ENCODE results near the gene THUMPD3. TPM values are rescaled to one million over a fixed set of nuclear protein-coding genes. Genes with fewer than 3 reads are reported as not detected.

Gene THUMPD3
- total and polyA plus RNA-seq, 2 of the 4 experiments (the other 2 are of a cell fraction), result 28.2 to 43.9 TPM

- Histone ChIP-seq H4K91ac (ENCODE audit: insufficient read depth, low read depth, low read length) (no peak overlapping the region), H3K4me2 (ENCODE audit: low read depth, low read length) (no peak overlapping the region), H3K18ac (ENCODE audit: low read depth, low read length) (no peak overlapping the region), H3K56ac (ENCODE audit: extremely low read depth, insufficient read depth, low read length) (no peak overlapping the region), H3K27me3 (ENCODE audit: control insufficient read depth, insufficient read depth, low read length) (no peaks in the 10 kb centered on the region), H3K4ac (ENCODE audit: low read depth, low read length) (no peak overlapping the region), H2BK15ac (ENCODE audit: low read depth, low read length) (no peak overlapping the region), H3K79me1 (ENCODE audit: low read depth in 1 of 2, low read length in 2 of 2) (no peaks in the 10 kb centered on the region), H3K27ac (ENCODE audit: insufficient read depth, low read length) (no peak overlapping the region), H2AK9ac (replicated peaks; ENCODE audit: low read depth, low read length, poor library complexity) (no peak overlapping the region), H4K8ac (ENCODE audit: low read depth in 2 of 2, low read length in 2 of 2) (no peak overlapping the region), H4K5ac (ENCODE audit: low read depth, low read length) (no peak overlapping the region), H2BK20ac (ENCODE audit: low read depth, low read length) (no peak overlapping the region), H2BK5ac (ENCODE audit: low read depth, low read length, poor library complexity, severe bottlenecking) (no peak overlapping the region), H3K14ac (replicated peaks; ENCODE audit: low read depth, low read length) (no peak overlapping the region), H3K9me1 (ENCODE audit: insufficient read depth, low read length) (peaks cover 10% of the 10 kb centered on the region), H4K20me1 (ENCODE audit: insufficient read depth, low read length) (no peaks in the 10 kb centered on the region), H3K9ac (ENCODE audit: low read depth, low read length) (no peak overlapping the region), H2AK5ac (ENCODE audit: low read depth, low read length) (no peak overlapping the region), H2AFZ (replicated peaks; ENCODE audit: low read length, poor library complexity) (no peak overlapping the region), H2BK120ac (ENCODE audit: low read depth, low read length) (no peak overlapping the region), H3K9me3 (ENCODE audit: control insufficient read depth, insufficient read depth, low read length) (no peaks in the 10 kb centered on the region), H3K4me3 (ENCODE audit: insufficient read depth, low read depth, low read length) (no peak overlapping the region), H3K4me1 (ENCODE audit: control insufficient read depth, insufficient read depth, low read length) (peaks cover 11% of the 10 kb centered on the region), H3K36me3 (ENCODE audit: control insufficient read depth, insufficient read depth, low read length) (no peaks in the 10 kb centered on the region), H3K23ac (ENCODE audit: low read depth, low read length) (no peak overlapping the region)
- intact Hi-C loops (cut with micrococcal nuclease), result no loop called here
- ChIA-PET POLR2A (ENCODE audit: unreplicated experiment) (no interaction called here), CTCF (no interaction called here)
- ATAC-seq (ENCODE audit: low read depth) (no peak), DNase-seq (no peak)
- dilution Hi-C loops (cut with HindIII; ENCODE audit: low sequenced_read_pairs, unreplicated experiment), result no loop called here
- no CpG with 5 or more reads among the region's 1 CpG for WGBS, 2 experiments (ENCODE audit: extremely low coverage in 2 of 2, insufficient read length in 1 of 2)
- no TSS peak for BruUV-seq (replicated peaks)
- in situ Hi-C loops (cut with MboI; ENCODE audit: low sequenced_read_pairs), result loop anchor here (25.0 kb wide), 1 partner anchor 884 kb away; no protein-coding TSS in a partner anchor
- TF ChIP-seq CTCF (conservative IDR thresholded peaks at IDR 0.05; ENCODE audit: low read depth, low read length), result no peak
- no peak for TF ChIP-seq ELK1 (IDR thresholded peaks at IDR 0.05; ENCODE audit: borderline replicate concordance, low read depth, low read length)
- TF ChIP-seq CEBPB (IDR thresholded peaks at IDR 0.05; ENCODE audit: low read depth, low read length), result no peak
- TF ChIP-seq RAD21 (IDR thresholded peaks at IDR 0.05; ENCODE audit: low read length), result no peak
- no peak for TF ChIP-seq CHD1 (IDR thresholded peaks at IDR 0.05; ENCODE audit: low read depth, low read length)
- TF ChIP-seq MXI1 (IDR thresholded peaks at IDR 0.05; ENCODE audit: borderline replicate concordance, low read depth, low read length), result no peak
- TF ChIP-seq USF2 (IDR thresholded peaks at IDR 0.05; ENCODE audit: low read depth, low read length), result no peak
Measured at GRCh38 chr3:9346141-9346540, 16.7 kb upstream of the THUMPD3 start.

Measured in IMR-90 (cell line).